Gastroesophageal sphincter (tissue), 4 donors: Measurements from ENCODE around the gene BANK1. TPM values are rescaled to one million over a fixed set of nuclear protein-coding genes. Genes with fewer than 3 reads are reported as not detected.

ENCODE experiments used
- ATAC-seq: fragments of 150-250 bp; one replicate; pipeline ENCODE4 v1.9.1; 2016; ENCODE audit warnings: mild to moderate bottlenecking, moderate library complexity
- H3K27ac ChIP-seq, 4 donors: fragments of 200-600 bp; sonication (generic) in 3 of 4; 1 replicate in 3 of 4; 2 replicates in 1 of 4; pipeline ENCODE4 v1.5.1; 2016 to 2019
- H3K27me3 ChIP-seq: fragments of 200-600 bp; sonication (generic); one replicate; pipeline ENCODE4 v1.5.1; 2019
- H3K36me3 ChIP-seq, 2 donors: fragments of 200-600 bp; sonication (generic); one replicate each; pipeline ENCODE4 v1.5.1; 2019; ENCODE audit warnings: control low read depth in 1 of 2
- H3K4me1 ChIP-seq, 3 donors: fragments of 200-600 bp; sonication (generic); 1 replicate in 2 of 3; 2 replicates in 1 of 3; pipeline ENCODE4 v1.5.1; 2016 to 2019; ENCODE audit warnings: control low read depth in 2 of 3
- H3K4me3 ChIP-seq, 2 donors: fragments of 200-600 bp; sonication (generic); one replicate each; pipeline ENCODE4 v1.5.1; 2019; ENCODE audit warnings: mild to moderate bottlenecking in 1 of 2, moderate library complexity in 1 of 2
- H3K9me3 ChIP-seq, 3 donors: fragments of 200-600 bp; sonication (generic); one replicate each; pipeline ENCODE4 v1.5.1; 2017 to 2019; ENCODE audit warnings: control low read depth in 2 of 3
- CTCF ChIP-seq, 4 experiments: fragments of 200-600 bp in 2 of 4; fragments of 450-650 bp in 2 of 4; sonication (generic) in 1 of 4; IDR thresholded peaks; one replicate each; pipeline ENCODE4 v1.5.1; 2017 to 2019; ENCODE audit warnings: antibody characterized with exemption in 4 of 4, mild to moderate bottlenecking in 2 of 4, moderate library complexity in 2 of 4
- EP300 ChIP-seq: sonication (generic); formaldehyde crosslinking; IDR thresholded peaks from one replicate; pipeline ENCODE4 v1.6.1; 2017; ENCODE audit warnings: antibody characterized with exemption, mild to moderate bottlenecking
- POLR2A ChIP-seq, 2 donors: fragments of 450-650 bp; IDR thresholded peaks; one replicate each; pipeline ENCODE4 v1.6.1; 2017; ENCODE audit warnings: antibody characterized with exemption in 2 of 2, mild to moderate bottlenecking in 2 of 2, moderate library complexity in 1 of 2
- POLR2AphosphoS5 ChIP-seq: sonication (generic); formaldehyde crosslinking; IDR thresholded peaks from one replicate; pipeline ENCODE4 v1.6.1; 2017; ENCODE audit warnings: antibody characterized with exemption
- WGBS, 2 donors: methylation state at CpG; one replicate each; pipeline ENCODE4 v1.1.5; 2018; ENCODE audit warnings: low coverage in 1 of 2; 5-methylcytosine and 5-hydroxymethylcytosine counted together
- total RNA-seq, 4 donors: library from RNA; depleted of rRNA; stranded (reverse); fragments of >200 nt; gene quantifications; one replicate each; pipeline ENCODE4 v1.1.0, GENCODE V29; 2016

Gene BANK1
- total RNA-seq, 4 donors from 2014 or later = 0.62 to 4.6 (median 0.81) TPM

- H3K4me3 ChIP-seq = no peak overlapping the region
- no peaks in the 10 kb centered on the region for H3K27me3 ChIP-seq
- ATAC-seq = no peak
- 55% methylated on average over 1 of the region's 1 CpG; no CpG with 5 or more reads in 1 of the 2 donors for WGBS, 2 donors
- H3K36me3 ChIP-seq = no peaks in the 10 kb centered on the region
- no peaks in the 10 kb centered on the region for H3K9me3 ChIP-seq
- H3K27ac ChIP-seq = no peak overlapping the region
- no peak for TF ChIP-seq EP300
- no peak for TF ChIP-seq POLR2A (IDR thresholded peaks at IDR 0.05)
- TF ChIP-seq CTCF (IDR thresholded peaks at IDR 0.05) = no peak
- no peak for TF ChIP-seq POLR2AphosphoS5
- H3K4me1 ChIP-seq = no peaks in the 10 kb centered on the region
Measured at GRCh38 chr4:101784957-101785356, 5.6 kb upstream of the BANK1 start.

GRCh38 chr4:101785486-101785885 is 5.0 kb upstream of the BANK1 start:
- TF ChIP-seq CTCF (IDR thresholded peaks at IDR 0.05) (no peak), POLR2A (IDR thresholded peaks at IDR 0.05) (no peak), POLR2AphosphoS5 (no peak), EP300 (no peak)
- peaks cover 1% of the 10 kb centered on the region for H3K27me3 ChIP-seq
- WGBS, 2 donors = 57 to 83% methylated on average over 1 of the region's 1 CpG
- no peaks in the 10 kb centered on the region for H3K36me3 ChIP-seq
- H3K4me1 ChIP-seq = peaks cover 0 to 2% (median 0%) of the 10 kb centered on the region in 3 donors
- no peak overlapping the region for H3K4me3 ChIP-seq
- ATAC-seq = no peak
- no peaks in the 10 kb centered on the region for H3K9me3 ChIP-seq
- no peak overlapping the region for H3K27ac ChIP-seq

GRCh38 chr4:101787701-101788316 is 2.7 kb upstream of the BANK1 start:
- peaks cover 10% of the 10 kb centered on the region for H3K27me3 ChIP-seq
- H3K27ac ChIP-seq = no peak overlapping the region
- H3K4me1 ChIP-seq = peaks cover 0 to 8% (median 0%) of the 10 kb centered on the region in 3 donors
- ATAC-seq = no peak
- H3K36me3 ChIP-seq = no peaks in the 10 kb centered on the region
- no peaks in the 10 kb centered on the region for H3K9me3 ChIP-seq
- no peak for TF ChIP-seq EP300
- no peak for TF ChIP-seq CTCF (IDR thresholded peaks at IDR 0.05)
- no peak for TF ChIP-seq POLR2A (IDR thresholded peaks at IDR 0.05)
- no peak for TF ChIP-seq POLR2AphosphoS5
- H3K4me3 ChIP-seq = no peak overlapping the region
- WGBS, 2 donors = 86 to 90% methylated on average over 3 to 4 of the region's 4 CpGs

- Histone ChIP-seq H3K27ac (peak overlapping the region in 1 of 4 donors; percentile 56), H3K36me3 (no peaks in the 10 kb centered on the region), H3K4me3 (peak overlapping the region in 1 of 2 donors; percentile 60), H3K4me1 (peaks cover 0 to 8% (median 0%) of the 10 kb centered on the region in 3 donors), H3K27me3 (peaks cover 10% of the 10 kb centered on the region), H3K9me3 (no peaks in the 10 kb centered on the region)
- 52 to 54% methylated on average over 11 to 12 of the region's 12 CpGs for WGBS, 2 donors
- TF ChIP-seq EP300 = no peak
- no peak for TF ChIP-seq CTCF (IDR thresholded peaks at IDR 0.05)
- TF ChIP-seq POLR2AphosphoS5 = no peak
- no peak for TF ChIP-seq POLR2A (IDR thresholded peaks at IDR 0.05)
- no peak for ATAC-seq
Measured at GRCh38 chr4:101791182-101791558, 640 bp downstream of the BANK1 start.

- H3K27me3 ChIP-seq = peaks cover 10% of the 10 kb centered on the region
- peaks cover 0 to 8% (median 0%) of the 10 kb centered on the region in 3 donors for H3K4me1 ChIP-seq
- no peaks in the 10 kb centered on the region for H3K36me3 ChIP-seq
- WGBS, 2 donors = 25 to 33% methylated on average over 1 of the region's 4 CpGs
- no peaks in the 10 kb centered on the region for H3K9me3 ChIP-seq
- TF ChIP-seq POLR2AphosphoS5 = no peak
- no peak for TF ChIP-seq POLR2A (IDR thresholded peaks at IDR 0.05)
- TF ChIP-seq EP300 = no peak
- no peak for TF ChIP-seq CTCF (IDR thresholded peaks at IDR 0.05)
- H3K4me3 ChIP-seq = no peak overlapping the region
- ATAC-seq = no peak
- no peak overlapping the region for H3K27ac ChIP-seq
Measured at GRCh38 chr4:101792056-101792590, 1.6 kb downstream of the BANK1 start.
